Liver (tissue), 9 donors: ENCODE data around the gene C3orf52. TPM values are rescaled to one million over a fixed set of nuclear protein-coding genes. Genes with fewer than 3 reads are reported as not detected.

ENCODE experiments used
- DNase-seq: peaks from one replicate; pipeline ENCODE4 v3.0.0-alpha.2; 2017; ENCODE audit warnings: low spot score
- H3K27ac ChIP-seq, 2 donors: one replicate each; pipeline ENCODE4 v1.7.0; 2013; ENCODE audit warnings: inconsistent platforms in 2 of 2, low read length in 2 of 2, control low read depth in 1 of 2, low read depth in 1 of 2, mild to moderate bottlenecking in 1 of 2
- H3K27me3 ChIP-seq, 4 donors: one replicate each; pipeline versions ENCODE4 v1.6.1 to v1.7.0; 2013; ENCODE audit warnings: low read length in 3 of 4, inconsistent platforms in 1 of 4, mild to moderate bottlenecking in 1 of 4, moderate library complexity in 1 of 4; ENCODE audit not compliant: control insufficient read depth in 4 of 4, insufficient read depth in 4 of 4
- H3K36me3 ChIP-seq, 4 donors: one replicate each; pipeline versions ENCODE4 v1.6.1 to v1.7.0; 2013; ENCODE audit warnings: low read length in 3 of 4, mild to moderate bottlenecking in 3 of 4, low read depth in 1 of 4, moderate library complexity in 1 of 4; ENCODE audit not compliant: control insufficient read depth in 4 of 4, insufficient read depth in 3 of 4
- H3K4me1 ChIP-seq, 4 donors: one replicate each; pipeline versions ENCODE4 v1.6.1 to v1.7.0; 2013; ENCODE audit warnings: low read length in 3 of 4, mild to moderate bottlenecking in 3 of 4, moderate library complexity in 1 of 4; ENCODE audit not compliant: control insufficient read depth in 4 of 4, insufficient read depth in 4 of 4
- H3K4me3 ChIP-seq, 3 donors: one replicate each; pipeline versions ENCODE4 v1.6.1 to v1.7.0; 2013; ENCODE audit warnings: low read length in 3 of 3, control low read depth in 1 of 3, low read depth in 1 of 3, mild to moderate bottlenecking in 1 of 3
- H3K9ac ChIP-seq, 2 donors: one replicate each; pipeline ENCODE4 v1.7.0; 2013; ENCODE audit warnings: low read length in 2 of 2, mild to moderate bottlenecking in 2 of 2, moderate library complexity in 2 of 2, control low read depth in 1 of 2, low read depth in 1 of 2
- H3K9me3 ChIP-seq, 4 donors: one replicate each; pipeline versions ENCODE4 v1.6.1 to v1.7.0; 2013; ENCODE audit warnings: low read length in 3 of 4; ENCODE audit not compliant: control insufficient read depth in 4 of 4
- CTCF ChIP-seq: fragments of 150-350 bp; IDR thresholded peaks from 2 replicates; pipeline ENCODE4 v1.5.1; 2017; ENCODE audit warnings: improper control_type of control experiment, low read depth, low read length; ENCODE audit not compliant: missing input control
- FOXA1 ChIP-seq: IDR thresholded peaks from 2 replicates; pipeline ENCODE4 v1.6.1; 2016; ENCODE audit warnings: antibody characterized with exemption
- FOXA2 ChIP-seq: IDR thresholded peaks from 2 replicates; pipeline ENCODE4 v1.6.1; 2016; ENCODE audit warnings: antibody characterized with exemption
- GABPA ChIP-seq, 2 donors: IDR thresholded peaks in 1 of 2; conservative IDR thresholded peaks in 1 of 2; 2 replicates each; pipeline ENCODE4 v1.6.1; 2016; ENCODE audit warnings: antibody characterized with exemption in 2 of 2, mild to moderate bottlenecking in 1 of 2, moderate library complexity in 1 of 2
- HNF4A ChIP-seq, 2 donors: conservative IDR thresholded peaks; 2 replicates each; pipeline ENCODE4 v1.6.1; 2016; ENCODE audit warnings: antibody characterized with exemption in 2 of 2, mild to moderate bottlenecking in 2 of 2
- HNF4G ChIP-seq: IDR thresholded peaks from 2 replicates; pipeline ENCODE4 v1.6.1; 2016; ENCODE audit warnings: antibody characterized with exemption
- NR2F2 ChIP-seq: IDR thresholded peaks from 2 replicates; pipeline ENCODE4 v1.6.1; 2016; ENCODE audit warnings: antibody characterized with exemption
- RXRA ChIP-seq, 2 donors: IDR thresholded peaks; 2 replicates each; pipeline ENCODE4 v1.6.1; 2017 to 2018; ENCODE audit warnings: antibody characterized with exemption in 2 of 2, mild to moderate bottlenecking in 1 of 2
- SP1 ChIP-seq: IDR thresholded peaks from 2 replicates; pipeline ENCODE4 v1.6.1; 2018; ENCODE audit warnings: antibody characterized with exemption, mild to moderate bottlenecking
- TAF1 ChIP-seq: conservative IDR thresholded peaks from 2 replicates; pipeline ENCODE4 v1.6.1; 2016; ENCODE audit warnings: antibody characterized with exemption, mild to moderate bottlenecking
- YY1 ChIP-seq: IDR thresholded peaks from 2 replicates; pipeline ENCODE4 v1.6.1; 2016; ENCODE audit warnings: antibody characterized with exemption, mild to moderate bottlenecking
- WGBS: extraction: QIAGEN DNeasy Blood & Tissue Kit; methylation state at CpG from one replicate; pipeline ENCODE4 v1.1.7; 2013; 5-methylcytosine and 5-hydroxymethylcytosine counted together
- polyA plus RNA-seq, 2 donors: library from polyadenylated mRNA; stranded (reverse) in 1 of 2; unstranded in 1 of 2; fragments of 200-250 nt in 1 of 2; fragments of >200 nt in 1 of 2; fragmentation: Nextera tagmentation in 1 of 2; extraction: Ambion mirVana in 1 of 2; gene quantifications; one replicate each; pipeline versions ENCODE4 v1.2.1 to v1.2.3, GENCODE V29; 2013 to 2015
- total RNA-seq, 2 donors: library from RNA; depleted of rRNA; stranded (reverse); fragments of >200 nt; gene quantifications; one replicate each; pipeline ENCODE4 v1.2.3, GENCODE V29; 2014
- TF ChIP-seq, protein P1 (sequence below): IDR thresholded peaks from 2 replicates; pipeline ENCODE4 v1.6.1; 2016; ENCODE audit warnings: antibody characterized with exemption
- TF ChIP-seq, protein P2 (sequence below): IDR thresholded peaks from 2 replicates; pipeline ENCODE4 v1.6.1; 2016; ENCODE audit warnings: antibody characterized with exemption, mild to moderate bottlenecking
- TF ChIP-seq, protein P3 (sequence below): IDR thresholded peaks from 2 replicates; pipeline ENCODE4 v1.6.1; 2016; ENCODE audit warnings: antibody characterized with exemption
- TF ChIP-seq, protein P4 (sequence below): IDR thresholded peaks from 2 replicates; pipeline ENCODE4 v1.6.1; 2016; ENCODE audit warnings: antibody characterized with exemption
- donor health status: healthy.
- donor health status: healthy.
- donor health status: healthy.
- donor health status: healthy.
- donor health status: healthy.

Gene C3orf52
- total and polyA plus RNA-seq, 4 donors = 0.10 to 1.8 (median 0.47) TPM; not detected in 1

DNA sequence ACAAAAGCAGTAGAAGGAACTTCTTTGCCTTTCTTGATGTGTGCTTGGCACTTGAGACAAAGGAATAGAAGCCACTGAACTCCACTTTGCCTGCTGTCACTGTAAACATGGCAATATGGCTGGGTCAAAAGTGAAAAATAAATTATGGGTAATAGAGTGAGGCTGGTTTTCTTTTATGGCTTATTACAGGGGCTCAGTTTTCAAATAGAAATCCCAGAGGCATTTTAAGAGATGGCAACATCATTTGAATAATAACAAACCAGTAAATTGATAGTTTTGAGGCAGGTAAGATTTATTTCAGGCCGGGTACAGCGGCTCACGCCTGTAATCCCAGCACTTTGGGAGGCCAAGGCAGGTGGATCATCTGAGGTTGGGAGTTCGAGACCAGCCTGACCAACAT lies 2.8 kb downstream of the C3orf52 start:
- H3K4me3 ChIP-seq = no peak overlapping the region
- H3K27me3 ChIP-seq = peaks cover 0 to 4% (median 0%) of the 10 kb centered on the region in 4 donors
- H3K36me3 ChIP-seq = no peaks in the 10 kb centered on the region
- H3K4me1 ChIP-seq = peaks cover 0 to 13% (median 6%) of the 10 kb centered on the region in 4 donors
- WGBS = 72% methylated on average over 4 of the region's 4 CpGs
- H3K9me3 ChIP-seq = no peaks in the 10 kb centered on the region
- no peak overlapping the region for H3K9ac ChIP-seq
- TF ChIP-seq TAF1 (no peak), NR2F2 (no peak), SP1 (no peak), YY1 (no peak), GABPA (IDR thresholded peaks at IDR 0.05 in 1 of 2, conservative IDR thresholded peaks at IDR 0.05 in 1 of 2) (no peak), FOXA2 (no peak), CTCF (no peak), FOXA1 (no peak), HNF4G (no peak), HNF4A (conservative IDR thresholded peaks at IDR 0.05) (no peak), RXRA (IDR thresholded peaks at IDR 0.05) (no peak)
- TF ChIP-seq, protein P1, sequence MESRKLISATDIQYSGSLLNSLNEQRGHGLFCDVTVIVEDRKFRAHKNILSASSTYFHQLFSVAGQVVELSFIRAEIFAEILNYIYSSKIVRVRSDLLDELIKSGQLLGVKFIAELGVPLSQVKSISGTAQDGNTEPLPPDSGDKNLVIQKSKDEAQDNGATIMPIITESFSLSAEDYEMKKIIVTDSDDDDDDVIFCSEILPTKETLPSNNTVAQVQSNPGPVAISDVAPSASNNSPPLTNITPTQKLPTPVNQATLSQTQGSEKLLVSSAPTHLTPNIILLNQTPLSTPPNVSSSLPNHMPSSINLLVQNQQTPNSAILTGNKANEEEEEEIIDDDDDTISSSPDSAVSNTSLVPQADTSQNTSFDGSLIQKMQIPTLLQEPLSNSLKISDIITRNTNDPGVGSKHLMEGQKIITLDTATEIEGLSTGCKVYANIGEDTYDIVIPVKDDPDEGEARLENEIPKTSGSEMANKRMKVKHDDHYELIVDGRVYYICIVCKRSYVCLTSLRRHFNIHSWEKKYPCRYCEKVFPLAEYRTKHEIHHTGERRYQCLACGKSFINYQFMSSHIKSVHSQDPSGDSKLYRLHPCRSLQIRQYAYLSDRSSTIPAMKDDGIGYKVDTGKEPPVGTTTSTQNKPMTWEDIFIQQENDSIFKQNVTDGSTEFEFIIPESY = no peak
- TF ChIP-seq, protein P2, sequence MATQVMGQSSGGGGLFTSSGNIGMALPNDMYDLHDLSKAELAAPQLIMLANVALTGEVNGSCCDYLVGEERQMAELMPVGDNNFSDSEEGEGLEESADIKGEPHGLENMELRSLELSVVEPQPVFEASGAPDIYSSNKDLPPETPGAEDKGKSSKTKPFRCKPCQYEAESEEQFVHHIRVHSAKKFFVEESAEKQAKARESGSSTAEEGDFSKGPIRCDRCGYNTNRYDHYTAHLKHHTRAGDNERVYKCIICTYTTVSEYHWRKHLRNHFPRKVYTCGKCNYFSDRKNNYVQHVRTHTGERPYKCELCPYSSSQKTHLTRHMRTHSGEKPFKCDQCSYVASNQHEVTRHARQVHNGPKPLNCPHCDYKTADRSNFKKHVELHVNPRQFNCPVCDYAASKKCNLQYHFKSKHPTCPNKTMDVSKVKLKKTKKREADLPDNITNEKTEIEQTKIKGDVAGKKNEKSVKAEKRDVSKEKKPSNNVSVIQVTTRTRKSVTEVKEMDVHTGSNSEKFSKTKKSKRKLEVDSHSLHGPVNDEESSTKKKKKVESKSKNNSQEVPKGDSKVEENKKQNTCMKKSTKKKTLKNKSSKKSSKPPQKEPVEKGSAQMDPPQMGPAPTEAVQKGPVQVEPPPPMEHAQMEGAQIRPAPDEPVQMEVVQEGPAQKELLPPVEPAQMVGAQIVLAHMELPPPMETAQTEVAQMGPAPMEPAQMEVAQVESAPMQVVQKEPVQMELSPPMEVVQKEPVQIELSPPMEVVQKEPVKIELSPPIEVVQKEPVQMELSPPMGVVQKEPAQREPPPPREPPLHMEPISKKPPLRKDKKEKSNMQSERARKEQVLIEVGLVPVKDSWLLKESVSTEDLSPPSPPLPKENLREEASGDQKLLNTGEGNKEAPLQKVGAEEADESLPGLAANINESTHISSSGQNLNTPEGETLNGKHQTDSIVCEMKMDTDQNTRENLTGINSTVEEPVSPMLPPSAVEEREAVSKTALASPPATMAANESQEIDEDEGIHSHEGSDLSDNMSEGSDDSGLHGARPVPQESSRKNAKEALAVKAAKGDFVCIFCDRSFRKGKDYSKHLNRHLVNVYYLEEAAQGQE = no peak
- TF ChIP-seq, protein P3, sequence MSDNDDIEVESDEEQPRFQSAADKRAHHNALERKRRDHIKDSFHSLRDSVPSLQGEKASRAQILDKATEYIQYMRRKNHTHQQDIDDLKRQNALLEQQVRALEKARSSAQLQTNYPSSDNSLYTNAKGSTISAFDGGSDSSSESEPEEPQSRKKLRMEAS = no peak
- TF ChIP-seq, protein P4, sequence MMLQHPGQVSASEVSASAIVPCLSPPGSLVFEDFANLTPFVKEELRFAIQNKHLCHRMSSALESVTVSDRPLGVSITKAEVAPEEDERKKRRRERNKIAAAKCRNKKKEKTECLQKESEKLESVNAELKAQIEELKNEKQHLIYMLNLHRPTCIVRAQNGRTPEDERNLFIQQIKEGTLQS = no peak
- DNase-seq = no peak
- no peak overlapping the region for H3K27ac ChIP-seq
